ENCODE results near the gene FZD1.

The FZD1 gene

DNA sequence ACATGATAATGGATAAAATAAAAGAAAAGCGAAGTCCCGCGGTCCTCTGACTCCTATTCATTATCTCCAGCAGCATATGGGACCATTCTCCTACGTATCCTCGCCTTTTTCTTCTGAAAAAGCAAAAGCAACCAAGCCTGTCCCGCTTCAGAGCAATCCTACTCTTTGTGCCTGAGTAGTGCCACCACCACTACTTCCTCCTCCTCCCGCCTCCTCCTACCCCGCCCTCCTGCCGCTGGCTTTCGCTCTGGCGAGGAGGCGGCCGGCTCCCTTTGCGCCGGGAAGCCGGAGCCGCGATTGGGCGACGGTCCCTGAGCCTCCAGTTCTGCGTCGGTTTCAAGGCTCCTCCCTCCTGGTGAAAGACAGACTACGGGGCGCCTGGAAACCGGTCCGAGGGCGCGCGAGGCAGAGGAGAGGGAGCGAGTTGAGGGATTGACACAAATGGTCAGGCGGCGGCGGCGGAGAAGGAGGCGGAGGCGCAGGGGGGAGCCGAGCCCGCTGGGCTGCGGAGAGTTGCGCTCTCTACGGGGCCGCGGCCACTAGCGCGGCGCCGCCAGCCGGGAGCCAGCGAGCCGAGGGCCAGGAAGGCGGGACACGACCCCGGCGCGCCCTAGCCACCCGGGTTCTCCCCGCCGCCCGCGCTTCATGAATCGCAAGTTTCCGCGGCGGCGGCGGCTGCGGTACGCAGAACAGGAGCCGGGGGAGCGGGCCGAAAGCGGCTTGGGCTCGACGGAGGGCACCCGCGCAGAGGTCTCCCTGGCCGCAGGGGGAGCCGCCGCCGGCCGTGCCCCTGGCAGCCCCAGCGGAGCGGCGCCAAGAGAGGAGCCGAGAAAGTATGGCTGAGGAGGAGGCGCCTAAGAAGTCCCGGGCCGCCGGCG is at the start of gene FZD1:
FZD1 (plus strand) TSS at position 388 of the 878 bp plus-strand sequence; CDS start at position 836, 448 bp downstream.
- peak; percentile 94 for DNase-seq (ENCODE audit: low read depth, low spot score)

DNA sequence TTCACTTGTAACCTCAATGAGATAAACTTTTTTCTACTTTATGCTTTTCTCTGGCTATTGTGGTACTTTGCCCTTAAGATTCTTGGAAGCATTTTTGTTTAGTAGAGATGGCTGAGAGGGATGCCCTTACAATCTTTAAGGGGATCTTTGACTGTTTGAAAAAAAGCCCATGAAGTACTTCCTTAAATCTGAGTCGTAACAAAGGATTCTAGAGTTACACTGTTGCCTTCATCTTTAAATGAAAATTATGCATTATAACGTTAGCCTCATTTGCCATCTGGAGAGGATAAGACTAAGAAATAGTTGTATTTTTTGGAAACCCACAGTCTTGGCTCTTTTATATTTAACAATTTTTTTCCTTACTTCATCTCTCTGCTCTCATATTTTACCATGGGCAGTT is 37.8 kb upstream of the FZD1 start:
- no peak for DNase-seq (ENCODE audit: low read depth, low spot score)

DNA sequence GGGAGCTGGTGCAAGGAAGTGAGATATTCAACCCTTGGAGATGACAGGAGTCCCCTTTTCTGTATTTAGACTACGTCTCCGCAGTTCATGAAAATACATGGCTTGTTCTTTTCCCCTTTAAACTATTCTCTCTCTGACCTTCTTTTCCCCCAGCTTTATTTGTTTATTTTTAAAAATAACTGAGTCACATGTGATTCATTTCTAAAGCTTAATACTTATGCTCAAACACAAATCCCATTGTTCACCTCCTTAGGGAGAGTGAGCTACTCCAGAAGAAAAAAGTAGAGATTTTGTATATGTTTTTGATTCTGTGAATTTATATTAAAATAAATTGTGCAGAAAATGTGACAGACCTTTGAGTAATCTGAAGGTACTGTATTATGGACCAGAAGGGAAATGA is 35.9 kb upstream of the FZD1 start:
- no peak for DNase-seq (ENCODE audit: low read depth, low spot score)

DNA sequence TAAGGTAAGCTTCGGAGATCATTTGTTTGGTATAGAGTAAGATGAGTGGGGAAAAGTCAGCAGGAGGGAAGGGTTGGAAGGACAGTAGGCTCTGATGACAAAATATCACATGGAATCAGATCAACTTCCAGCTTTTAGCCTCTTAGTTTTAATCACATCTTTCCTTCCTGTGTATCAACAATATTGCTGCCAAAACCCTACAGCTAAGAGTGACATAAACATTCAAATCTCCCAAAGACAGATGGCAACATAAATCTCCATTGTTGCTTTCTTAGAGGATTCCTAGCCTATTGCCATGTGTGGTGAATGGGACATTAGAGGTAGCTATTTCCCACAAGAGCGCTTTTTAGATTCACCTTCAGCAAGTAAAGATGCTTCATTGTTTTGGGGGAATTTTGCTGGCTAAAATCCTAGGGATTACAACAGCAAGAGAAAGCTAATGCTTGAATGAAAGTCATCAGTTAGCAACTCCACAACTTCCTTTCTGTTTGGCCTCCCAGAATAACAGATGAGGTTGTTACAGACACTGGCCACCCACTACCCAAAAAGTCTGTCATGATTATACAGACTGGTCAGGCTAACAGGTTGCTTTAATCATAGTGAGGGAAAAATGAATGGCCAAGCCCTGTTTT is 35.2 kb upstream of the FZD1 start:
- DNase-seq (ENCODE audit: low read depth, low spot score) = no peak

DNA sequence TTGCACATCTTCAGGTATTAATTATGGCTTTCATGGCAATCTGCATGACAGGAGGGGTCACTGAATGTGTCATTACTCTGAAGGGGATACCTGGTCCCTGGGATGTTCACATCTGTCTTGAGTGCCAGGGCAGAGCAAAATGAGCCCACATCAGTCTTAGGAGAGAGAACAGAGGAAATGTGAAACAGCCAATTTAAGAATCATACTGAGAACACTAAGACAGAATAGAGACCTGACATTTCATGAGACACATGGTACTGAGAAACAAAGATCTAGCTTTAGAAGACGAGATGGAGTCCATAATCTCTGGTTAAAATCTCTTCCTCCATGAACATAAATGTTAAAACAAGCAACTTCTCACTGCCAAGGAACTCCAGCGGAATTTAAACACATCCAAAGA is 34.1 kb upstream of the FZD1 start:
- DNase-seq (ENCODE audit: low read depth, low spot score) = no peak

DNA sequence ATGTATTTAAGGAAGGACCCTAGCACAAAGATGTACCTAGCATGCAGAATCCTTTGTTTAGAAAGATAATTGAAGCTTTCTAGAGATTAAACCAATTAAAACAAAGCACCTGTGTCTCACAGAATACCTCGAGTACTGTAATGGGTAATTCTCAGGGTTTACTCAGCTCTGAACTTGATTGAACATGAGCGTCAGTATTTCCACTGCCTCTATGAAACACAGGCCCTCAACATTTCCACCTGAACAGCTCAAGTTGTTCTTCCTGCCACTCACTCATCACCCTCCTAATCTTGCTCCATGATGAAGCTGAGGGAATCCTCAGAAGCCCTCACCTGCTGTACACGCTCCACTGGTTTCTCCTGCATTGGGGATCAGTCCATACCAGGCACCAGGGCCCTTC is 33.7 kb upstream of the FZD1 start:
- DNase-seq (ENCODE audit: low read depth, low spot score) = no peak

DNA sequence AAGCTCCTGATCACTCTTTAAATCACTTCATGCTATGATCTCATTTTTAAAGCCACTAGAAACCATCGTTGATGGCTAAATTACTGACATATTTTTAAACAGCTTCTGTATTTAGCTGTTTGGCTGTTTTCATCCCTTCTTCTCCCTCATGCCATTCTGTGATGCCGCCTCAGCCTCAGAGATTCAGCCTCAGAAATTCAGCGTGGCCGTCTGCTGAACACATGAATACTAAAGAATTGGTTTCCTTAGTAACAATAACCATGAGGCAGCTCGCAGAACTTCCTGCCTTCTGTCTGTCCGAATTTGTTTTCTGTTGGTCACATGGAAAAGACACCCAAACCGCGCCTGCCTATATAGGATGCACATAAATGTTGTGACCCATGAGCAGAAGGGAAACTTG is 31.0 kb upstream of the FZD1 start:
- DNase-seq (ENCODE audit: low read depth, low spot score) = no peak

DNA sequence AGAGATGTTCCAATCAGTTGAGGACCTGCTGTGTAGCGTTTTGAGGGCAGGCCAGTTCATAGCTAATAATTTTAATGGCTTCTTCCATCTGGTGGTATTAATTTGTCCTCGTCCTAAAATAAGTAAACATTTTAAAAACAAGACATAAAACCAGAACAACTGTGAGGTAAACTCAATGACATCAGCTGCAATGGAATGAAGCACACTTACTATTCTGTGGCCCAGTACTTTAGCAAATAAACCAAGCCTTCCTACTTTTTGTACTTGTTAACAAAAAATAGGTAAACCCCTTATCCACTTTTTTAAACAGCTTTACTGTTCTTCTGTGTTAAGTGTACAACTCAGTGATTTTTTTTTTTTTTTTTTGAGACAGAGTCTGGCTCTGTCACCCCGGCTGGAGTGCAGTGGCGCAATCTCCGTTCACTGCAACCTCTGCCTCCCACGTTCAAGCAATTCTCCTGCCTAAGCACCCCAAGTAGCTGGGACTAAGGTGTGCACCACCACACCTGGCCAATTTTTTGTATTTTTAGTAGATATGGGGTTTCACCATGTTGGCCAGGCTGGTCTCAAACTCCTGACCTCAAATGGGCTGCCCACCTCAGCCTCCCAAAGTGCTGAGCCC is 28.9 kb upstream of the FZD1 start:
- no peak for DNase-seq (ENCODE audit: low read depth, low spot score)

DNA sequence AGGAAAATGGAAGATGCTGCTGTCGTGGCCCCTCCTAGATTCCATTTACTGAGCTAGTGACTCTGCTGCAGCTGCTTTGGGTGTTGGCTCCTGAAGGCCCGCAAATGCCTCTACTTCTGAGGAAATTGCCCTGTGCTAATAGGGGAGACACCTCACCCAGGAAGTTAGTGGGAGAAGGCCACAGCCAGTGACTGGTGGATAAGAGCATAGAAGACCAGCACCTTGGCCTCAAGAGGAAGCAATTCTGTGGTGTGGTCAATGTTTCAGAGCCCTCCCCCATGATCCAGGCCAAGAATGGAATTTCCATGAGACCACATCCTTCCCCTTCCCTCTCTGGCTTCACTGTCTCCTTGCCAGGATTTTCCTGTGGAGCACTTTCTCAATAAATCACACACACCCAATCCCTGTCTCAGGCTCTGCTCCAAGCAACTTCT is 25.0 kb upstream of the FZD1 start:
- DNase-seq (ENCODE audit: low read depth, low spot score) = no peak

DNA sequence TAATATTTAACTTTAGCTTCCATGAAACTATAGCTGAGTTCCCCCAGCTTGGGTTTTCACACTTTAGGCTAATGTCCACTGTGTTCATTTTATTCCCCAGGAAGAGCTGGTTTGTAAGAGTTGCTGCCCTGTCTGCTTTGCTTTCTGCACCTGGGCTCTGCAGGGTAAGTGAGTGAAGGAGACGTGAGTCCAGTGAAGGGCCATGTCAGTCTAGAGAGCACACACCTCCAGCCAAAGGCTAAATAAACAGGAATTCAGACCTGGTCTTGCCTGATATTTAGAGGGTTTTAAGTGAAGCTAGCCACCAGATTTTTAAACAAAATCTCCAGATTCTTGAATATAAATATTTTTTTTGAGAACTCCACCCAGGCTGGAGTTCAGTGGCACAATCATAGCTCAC is 24.5 kb upstream of the FZD1 start:
- DNase-seq (ENCODE audit: low read depth, low spot score) = no peak

DNA sequence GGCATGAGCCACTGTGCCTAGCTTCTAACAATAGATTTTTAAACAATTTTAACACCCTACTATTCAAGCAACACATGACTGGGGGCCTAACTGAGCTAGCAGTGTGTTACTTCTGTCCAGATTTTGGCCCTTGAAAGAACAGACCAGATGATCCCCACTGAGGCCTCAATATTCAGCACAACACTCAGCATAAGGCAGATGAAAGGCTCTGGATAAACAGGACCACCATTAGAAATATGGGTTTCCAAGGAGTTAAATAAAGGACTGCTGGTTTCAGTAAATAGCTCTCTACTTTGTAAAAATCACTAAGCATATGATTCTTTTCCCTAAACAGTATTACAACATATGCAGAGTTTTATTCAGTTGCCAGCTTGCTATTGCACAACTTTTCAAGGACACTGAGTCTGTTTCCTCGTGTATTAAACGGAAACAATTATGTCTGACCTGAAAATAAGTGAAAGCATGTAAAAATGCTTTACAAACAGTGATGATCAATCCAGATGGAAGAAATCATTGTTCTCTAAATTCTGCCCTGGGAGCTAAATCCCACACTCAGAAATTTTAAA is 23.8 kb upstream of the FZD1 start:
- no peak for DNase-seq (ENCODE audit: low read depth, low spot score)

DNA sequence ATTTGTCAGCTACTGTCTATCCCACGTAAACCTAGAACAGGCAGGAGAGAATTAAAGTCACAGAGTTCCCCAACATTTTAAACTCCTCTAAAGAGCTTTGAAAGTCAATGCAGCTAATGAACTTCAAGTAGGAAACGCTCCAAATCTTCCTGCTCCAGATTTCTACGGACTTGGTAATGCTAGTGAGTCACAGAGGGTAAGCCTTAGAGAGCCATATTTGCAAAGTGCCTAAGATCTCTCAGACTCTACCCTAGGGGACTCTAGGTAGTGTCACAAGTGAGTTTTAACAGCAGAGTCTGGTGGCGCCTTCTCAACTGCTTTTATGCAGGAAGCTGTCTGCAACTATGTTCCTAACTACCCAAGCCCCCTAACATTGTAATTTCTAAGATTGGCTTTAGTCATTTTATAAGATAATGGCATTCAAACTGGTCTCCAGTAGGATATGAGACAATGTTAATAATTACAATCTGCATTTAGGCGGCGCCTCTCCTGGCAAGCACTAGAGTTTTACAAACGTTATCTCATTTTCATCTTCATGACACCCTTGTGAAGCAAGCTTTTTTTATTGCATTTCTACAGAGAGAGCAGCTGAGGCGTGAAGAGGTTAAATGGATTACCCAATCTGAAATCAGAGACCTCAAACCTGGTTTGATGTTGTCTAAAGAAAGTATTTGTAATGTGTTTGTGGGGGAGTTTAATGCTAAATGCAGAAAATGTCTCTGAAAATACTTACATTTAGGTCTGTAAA is 22.0 kb upstream of the FZD1 start:
- no peak for DNase-seq (ENCODE audit: low read depth, low spot score)

DNA sequence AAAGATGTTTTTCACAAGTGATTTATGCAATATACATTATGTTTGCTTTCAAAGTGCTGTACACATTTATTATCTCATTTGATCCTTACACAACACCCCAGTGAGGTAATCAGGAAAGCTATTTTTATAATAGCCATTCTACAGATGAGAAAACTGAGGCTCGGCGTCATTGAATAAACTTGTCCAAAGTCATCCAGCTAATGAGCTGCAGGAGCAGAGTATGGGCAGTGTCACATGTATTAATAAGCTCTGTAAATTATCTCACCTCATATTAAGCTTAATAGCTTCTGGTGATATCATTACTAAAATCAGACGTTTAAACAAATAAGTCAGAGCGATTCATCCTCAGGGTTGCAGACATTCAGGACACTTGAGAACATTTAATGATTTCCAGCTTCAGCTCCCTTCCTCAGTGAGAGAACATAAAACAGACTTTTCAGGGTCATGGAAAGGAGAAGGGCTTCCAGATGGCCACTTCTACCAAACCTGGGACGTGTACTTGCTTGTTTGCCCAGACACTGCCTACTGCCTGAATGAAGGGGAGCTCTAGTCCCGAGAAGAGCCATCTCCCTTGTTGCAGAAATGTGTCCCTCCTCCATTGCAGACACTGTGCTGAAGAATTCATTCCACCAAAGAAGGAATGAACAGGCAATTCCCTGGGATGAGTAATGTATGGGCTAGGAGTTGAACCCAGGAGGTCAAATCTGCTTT is 20.5 kb upstream of the FZD1 start:
- no peak for DNase-seq (ENCODE audit: low read depth, low spot score)

DNA sequence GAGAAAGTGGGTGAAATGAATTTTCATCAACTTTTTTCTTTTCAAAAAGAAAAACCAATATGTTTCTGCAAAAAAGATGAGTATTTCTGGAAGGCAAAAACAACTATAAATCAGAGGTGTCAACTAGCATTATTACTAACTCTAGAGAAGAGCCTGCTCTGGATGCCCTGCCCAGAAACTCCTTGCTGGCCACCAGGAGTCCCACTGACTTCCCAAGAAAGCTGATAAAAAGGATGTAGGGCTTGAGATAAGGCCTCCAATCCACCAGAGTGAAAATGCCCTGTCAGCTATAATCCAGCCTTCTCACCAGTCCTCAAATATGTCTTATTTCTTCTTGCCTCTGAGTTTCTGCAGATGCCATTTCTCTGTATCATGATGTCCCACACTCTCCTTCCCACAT is 16.7 kb upstream of the FZD1 start:
- DNase-seq (ENCODE audit: low read depth, low spot score) = no peak

DNA sequence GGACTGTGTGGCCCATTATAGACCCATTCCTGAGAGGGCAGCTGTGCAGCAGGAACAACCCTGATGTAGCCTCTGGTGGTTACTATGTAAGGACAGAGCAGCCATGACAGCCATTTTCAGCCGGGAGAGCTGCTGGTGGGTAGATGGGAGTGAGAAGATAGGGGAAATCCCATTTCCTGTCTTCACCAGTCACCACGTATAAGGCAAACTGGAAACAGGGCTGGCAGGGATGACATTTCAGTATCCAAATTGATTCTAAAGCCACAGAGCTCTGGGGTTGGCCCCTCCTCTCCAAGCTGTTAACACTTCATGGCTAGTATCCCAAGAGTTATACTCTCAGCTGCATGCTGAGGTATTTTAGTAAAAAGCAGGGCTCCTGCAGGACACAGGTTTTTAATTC is 15.2 kb upstream of the FZD1 start:
- no peak for DNase-seq (ENCODE audit: low read depth, low spot score)

DNA sequence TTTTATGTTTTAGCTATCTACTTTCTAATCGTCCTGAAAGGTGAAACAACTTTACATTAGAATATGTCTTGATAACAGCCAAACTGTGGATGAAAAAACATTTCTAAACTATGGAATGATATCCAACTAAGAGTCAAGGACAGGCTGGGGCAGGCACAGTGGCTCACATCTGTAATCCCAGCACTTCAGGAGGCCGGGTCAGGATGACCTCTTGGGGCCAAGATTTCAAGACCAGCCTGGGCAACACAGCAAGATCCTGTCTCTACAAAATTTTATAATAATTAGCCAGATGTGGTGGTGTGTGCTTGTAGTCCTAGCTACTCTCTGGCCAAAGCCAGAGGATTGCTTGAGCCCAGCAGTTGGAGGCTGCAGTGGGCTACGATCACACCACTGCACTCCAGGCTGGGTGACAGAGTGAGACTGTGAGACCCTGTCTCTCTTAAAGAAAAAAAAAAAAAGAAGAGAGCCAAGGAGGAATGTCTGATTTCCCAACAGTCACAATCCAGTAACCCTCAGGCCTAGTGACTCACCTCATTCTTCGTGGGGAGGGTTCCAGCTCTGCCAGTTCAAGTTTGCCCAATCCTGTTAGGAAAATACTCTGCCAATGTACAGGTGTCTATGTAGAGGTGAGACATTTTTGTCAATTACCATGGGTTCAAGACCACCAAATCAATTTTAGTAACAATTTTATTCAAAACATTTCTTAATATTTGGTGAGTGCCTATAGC is 14.6 kb upstream of the FZD1 start:
- DNase-seq (ENCODE audit: low read depth, low spot score) = no peak

DNA sequence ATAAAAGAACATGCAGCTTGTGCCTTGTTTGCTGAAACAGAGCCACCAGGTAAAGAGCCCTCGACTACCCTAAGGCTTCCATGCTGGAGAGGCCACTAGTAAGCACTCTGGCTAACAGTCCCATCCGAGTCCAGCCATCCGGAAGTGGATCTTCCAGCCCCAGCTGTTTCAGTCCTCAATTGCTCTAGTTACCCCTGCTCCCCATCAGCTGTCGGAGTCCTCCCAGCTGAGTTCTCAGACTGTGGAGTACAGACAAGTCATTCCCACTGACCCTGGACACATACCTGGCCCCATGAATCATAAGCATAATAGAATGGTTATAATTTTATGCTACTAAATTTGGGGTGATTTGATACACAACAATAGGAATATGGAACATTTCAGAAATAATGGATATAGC is 13.5 kb upstream of the FZD1 start:
- no peak for DNase-seq (ENCODE audit: low read depth, low spot score)

DNA sequence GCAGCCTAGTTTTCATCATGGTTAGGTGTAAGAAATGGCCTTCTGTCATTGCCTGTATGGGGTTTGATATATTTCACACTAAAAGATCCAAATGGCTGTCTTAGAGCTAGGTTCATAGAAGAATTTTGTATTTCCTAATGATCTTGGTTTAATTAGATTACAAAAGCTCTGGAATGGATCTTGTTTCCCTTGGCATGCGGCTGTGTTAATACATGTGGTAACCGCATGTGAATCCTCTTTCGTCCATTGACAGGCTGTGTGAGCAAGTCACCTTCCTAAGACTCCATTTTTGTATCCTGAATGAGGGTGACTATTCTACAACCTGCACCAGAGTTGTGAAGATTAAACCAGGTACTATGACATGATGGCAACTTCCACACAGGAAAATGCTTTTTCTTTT is 12.4 kb upstream of the FZD1 start:
- DNase-seq (ENCODE audit: low read depth, low spot score) = no peak

DNA sequence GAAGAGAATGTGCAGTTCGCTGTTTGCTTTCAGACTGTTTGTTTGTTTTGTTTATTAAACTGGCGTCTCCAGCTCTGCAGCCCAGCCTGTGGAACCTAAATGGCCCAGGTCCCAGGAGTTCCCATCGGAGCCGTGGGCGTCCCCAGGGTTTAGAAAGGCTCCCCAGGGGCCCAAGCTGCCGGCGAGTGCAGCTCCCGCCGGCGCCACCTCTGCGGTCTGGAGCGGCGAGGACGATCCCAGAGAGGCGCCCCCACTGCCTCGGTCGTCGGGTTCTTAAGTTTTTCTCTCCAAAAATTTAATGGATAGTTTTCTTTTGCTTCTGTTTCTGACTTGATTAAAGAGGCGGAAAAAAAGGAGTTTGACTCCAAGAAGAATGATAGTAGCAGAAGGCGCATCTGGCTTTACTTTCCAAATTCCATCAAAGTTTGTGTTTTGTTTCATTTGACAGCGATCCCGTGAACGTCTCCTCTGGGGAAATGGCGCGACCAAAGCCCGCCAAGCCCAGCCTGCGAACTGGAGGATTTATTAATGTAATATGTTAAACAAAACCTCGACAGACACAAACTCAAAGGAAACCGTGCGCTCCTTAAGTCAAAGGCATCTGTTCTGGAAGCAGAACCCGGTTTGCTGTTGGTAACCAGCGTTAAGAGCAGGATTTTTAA is 718 bp upstream of the FZD1 start:
- no peak for DNase-seq (ENCODE audit: low read depth, low spot score)
